SH-SY5Y (cell line): ENCODE results near the gene LMOD2.
A peak's percentile ranks its signal among the peaks of the same experiment; 100 is the strongest.

Experiments used
- GATA2 ChIP-seq: IDR thresholded peaks from 2 replicates; pipeline ENCODE4 v1.6.1; 2011; ENCODE audit warnings: mild to moderate bottlenecking, low read depth, low read length
- GATA3 ChIP-seq: IDR thresholded peaks from 2 replicates; pipeline ENCODE4 v1.6.1; 2011; ENCODE audit warnings: low read depth, mild to moderate bottlenecking, low read length, moderate library complexity

LMOD2 gene

GRCh38 chr7:123632808-123633207 lies 22.9 kb upstream of the LMOD2 start:
- TF ChIP-seq GATA2 (no peak), GATA3 (no peak)

DNA sequence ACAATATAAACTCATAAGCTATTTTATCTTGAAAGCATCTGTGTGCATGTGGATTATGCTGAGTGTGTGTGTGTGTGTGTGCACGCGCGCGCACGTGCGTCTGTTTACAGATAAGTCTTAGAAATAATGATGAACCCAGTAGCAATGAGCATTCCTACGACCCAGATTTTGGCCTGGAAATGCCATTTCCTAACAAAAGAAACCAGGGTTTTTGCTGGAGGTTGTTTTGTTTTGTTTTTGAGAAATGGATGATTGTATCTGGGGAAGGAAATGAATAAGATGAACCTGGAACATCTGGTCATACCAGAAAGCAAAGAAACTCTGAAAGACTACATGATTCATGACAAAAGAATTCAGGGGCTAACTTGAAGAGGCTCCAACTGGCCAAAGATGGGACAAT lies 22.1 kb upstream of the LMOD2 start:
- TF ChIP-seq GATA2 (peak; percentile 26; the same call in 1 of the 2 replicates), GATA3 (no peak)

DNA sequence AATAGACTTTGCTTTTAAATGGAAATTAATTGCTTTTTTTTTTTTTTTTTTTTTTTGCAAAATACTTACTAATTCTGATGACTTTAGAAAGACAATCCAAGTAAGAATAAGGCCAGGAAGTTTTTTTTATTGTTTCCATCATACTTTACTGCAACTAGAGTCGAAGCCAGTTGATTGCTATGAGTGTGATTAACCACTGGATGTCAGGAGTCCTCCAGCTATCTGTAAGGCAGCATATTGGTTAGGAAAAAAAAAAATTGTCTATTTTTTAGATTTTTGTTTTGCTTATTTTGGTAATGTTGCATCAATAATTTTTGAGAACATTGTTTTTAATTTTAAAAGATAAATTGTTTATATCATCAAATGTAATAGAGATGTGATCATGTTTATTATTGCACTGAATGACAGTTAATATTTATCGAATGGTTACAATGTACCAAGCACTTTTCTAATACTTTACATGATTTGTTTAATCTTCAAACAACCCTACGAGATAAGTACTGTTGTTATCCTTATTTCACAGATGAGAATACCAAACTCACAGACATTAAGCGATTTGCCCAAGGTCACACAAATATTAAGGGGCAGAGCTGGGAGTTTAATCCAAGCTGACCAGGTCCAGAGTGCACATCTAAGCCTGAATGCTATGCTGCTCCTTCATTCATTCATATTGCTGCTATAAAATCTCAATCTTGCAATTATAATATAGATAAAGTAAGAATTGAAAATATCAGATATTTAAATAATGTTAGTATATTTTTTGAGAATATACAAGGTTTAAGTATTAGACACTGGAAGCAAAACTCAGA lies 19.9 kb upstream of the LMOD2 start:
- TF ChIP-seq GATA3 (no peak), GATA2 (no peak)

DNA sequence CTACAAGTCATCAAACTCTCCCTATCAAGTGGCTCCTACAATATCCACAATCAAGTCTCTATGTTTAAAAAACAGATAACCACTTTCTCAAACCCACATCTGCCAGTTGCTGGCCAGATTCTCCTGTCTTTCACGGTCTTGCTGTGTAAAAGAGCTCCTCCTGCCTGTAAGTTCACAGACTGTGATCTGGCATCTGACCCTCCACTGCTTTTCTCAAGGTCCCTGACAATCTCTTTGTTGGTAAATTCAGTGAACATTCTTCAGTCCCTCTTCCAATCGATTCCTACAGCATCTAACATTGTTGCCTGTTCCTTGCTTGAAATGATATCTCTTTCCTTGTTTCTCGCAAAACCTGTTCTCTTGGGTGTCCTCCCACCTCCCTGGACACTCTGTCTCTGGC lies 18.5 kb upstream of the LMOD2 start:
- TF ChIP-seq GATA2 (no peak), GATA3 (no peak)

DNA sequence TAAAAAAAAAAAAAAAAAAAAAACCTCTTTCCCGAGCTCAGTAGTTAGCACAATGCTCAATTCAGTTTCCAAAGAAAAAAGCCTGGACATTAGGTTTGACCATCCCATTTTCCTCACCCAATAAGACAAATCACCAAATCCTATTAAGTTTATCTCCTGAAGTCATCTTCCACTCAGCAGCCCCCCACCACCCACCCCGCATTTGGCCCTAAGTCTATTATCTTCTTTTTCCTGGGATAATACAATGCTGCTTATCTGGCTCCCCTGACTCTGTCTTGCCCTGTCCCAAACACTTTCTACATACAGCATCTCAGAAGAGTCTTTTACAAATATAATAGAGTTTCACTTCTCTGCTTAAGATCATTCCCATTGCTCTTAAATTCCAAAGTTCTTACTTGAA lies 17.8 kb upstream of the LMOD2 start:
- TF ChIP-seq GATA2 (no peak), GATA3 (no peak)

DNA sequence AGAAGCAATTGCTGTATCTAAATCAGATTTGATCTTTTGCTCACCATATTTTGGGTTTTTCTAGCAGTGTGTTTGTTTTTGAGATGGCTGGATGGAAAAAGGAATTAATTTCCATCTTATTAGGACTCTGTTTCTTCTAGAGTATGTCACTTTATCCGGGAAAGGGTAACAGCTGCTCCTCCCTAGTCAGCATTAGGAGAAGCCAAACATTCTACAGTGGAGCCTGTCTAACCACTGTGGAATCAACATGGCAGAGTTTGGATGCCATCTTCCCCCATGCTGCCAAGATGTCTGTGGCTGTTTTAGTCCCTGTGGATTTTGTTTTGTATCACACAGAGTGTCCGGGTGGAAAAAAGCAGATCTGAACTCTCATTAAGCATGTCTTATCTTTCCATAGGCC lies 16.0 kb upstream of the LMOD2 start:
- no peak for TF ChIP-seq GATA2
- TF ChIP-seq GATA3 = no peak

- TF ChIP-seq GATA2 (no peak), GATA3 (no peak)
Observed at GRCh38 chr7:123640583-123640982, 15.1 kb upstream of the LMOD2 start.

DNA sequence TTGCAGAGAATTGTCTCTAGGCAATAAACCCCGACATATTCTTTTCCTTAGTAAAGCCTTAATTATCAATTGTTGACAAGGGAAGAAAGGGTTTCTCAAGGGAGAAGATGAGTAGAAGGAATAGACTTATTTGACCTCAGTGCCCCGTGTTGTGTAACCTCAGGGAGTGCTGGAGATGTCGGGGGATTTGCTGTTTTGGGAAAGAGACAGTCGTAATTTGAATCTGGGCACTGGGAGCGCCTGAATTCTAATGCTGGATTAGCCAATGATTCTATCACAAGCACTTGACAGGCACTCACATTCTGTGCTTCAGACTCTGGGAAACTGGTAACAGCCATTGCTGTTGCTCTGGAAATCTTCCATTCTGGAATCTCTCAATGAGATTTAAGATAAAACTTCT lies 13.8 kb upstream of the LMOD2 start:
- TF ChIP-seq GATA3 (no peak), GATA2 (no peak)

DNA sequence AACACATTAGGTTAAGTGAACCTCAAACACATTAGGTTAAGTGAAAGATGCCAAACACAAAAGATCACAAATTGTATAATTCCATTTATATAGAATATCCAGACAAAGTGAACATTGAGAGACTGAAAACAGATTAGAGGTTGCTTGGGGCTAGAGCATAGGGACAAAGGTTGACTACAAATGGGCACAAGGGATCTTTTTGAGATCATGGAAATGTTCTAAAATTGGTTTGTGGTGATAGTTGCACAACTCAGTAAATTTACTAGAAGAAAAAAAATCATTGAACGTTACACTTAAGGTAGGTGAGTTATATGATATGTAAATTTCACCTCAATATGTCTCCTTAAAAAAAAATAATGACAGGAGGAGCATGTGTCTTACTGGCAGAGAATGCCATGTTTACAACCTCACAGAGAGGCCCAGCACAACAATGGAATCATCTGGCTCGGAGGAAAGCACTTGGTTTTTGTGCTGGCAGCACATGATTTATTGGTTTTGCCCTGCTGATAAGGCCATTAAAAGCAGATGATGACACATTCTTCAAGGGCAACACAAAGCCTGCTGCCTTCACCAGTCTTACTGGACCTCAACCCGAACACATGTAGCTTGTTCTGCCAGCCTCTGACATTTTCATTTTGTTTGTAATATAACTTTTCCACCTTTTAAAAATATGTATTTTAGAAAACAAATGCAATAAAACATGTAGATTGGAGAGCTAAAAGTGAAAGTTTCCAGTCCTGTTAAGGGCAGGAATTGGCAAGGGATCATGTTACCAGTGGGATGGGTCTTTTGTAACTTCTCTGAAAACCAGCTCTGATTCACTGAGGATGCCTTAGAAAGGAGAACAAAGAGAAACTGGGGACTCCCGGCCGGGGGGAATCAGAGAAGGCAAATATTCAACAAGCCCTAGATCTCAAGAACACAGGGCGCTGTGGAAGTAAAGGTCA lies 11.9 kb upstream of the LMOD2 start:
- TF ChIP-seq GATA3 (peak; percentile 79), GATA2 (peak; percentile 93)

DNA sequence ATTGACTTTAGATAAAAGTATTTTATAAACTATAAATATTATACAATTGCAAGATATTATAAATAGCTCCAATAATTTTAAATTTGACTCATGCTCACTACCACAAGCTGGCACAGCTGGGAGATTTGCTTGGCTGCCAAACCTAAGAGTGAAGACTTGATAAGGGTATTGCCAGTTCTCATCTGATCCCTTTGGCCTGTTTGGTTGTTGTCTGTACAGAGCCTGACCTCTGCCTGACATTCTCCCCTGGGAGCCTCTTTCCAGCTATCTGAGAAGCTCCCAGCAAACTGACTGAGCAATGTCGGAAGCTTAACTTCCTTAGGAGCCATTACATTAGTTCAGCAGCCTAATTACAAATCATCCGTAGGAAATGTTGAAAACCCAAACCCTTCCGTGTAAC lies 10.2 kb upstream of the LMOD2 start:
- TF ChIP-seq GATA2 (no peak), GATA3 (no peak)

GRCh38 chr7:123647106-123647730 lies 8.4 kb upstream of the LMOD2 start:
- no peak for TF ChIP-seq GATA2
- no peak for TF ChIP-seq GATA3

GRCh38 chr7:123649964-123650363 lies 5.7 kb upstream of the LMOD2 start:
- TF ChIP-seq GATA2 = no peak
- TF ChIP-seq GATA3 = no peak

DNA sequence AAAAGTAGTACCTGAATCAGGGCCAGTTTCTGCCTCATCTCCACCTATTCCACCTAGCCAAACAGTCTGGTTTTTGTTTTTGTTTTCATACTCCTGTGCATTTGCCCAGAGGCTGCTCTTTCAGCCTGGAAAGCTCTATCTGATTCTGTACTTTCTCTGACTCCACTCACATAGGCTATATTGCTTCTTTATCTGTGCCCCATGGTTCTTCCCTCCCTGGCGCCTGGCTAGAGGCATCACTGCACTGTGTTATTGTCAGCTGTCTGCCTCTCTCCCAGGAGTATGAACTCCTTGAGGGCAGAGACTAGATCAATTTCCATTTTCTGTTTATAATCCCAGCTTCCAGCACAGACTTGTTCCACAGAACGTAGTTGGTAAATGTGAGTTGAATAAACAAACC lies 5.1 kb upstream of the LMOD2 start:
- TF ChIP-seq GATA2 (peak; percentile 65), GATA3 (no peak)

DNA sequence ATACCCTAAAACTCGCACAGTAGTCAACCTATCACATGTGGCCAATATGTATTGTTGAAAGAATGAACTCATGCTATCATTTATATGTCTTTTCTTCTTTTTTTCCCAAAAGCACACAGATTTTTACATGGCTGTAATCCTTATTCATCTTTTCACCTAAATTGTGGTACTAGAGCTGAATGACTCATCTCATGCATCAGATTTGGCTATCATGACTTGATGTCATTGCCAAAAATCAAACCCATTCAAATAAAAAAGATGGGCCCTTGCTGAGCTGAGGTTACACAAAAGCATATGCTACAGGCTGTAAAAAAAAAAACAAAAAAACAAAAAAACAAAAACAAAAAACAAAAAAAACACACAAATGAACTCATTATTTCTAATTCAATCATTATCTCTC lies 3.3 kb upstream of the LMOD2 start:
- TF ChIP-seq GATA2 (no peak), GATA3 (no peak)
